Activated naive CD4-positive, alpha-beta T cell treated with Interleukin-2 at 50 U/mL for 16 hours (primary cell): Measurements from ENCODE around the gene MPP2.
"Not testable (repeated sequence)": the region's sequence is repeated elsewhere in the genome, so short reads cannot be mapped to it uniquely, and the experiment has no call there.

Experiments used
- DNase-seq: peaks from one replicate; pipeline ENCODE4 v3.0.0-alpha.2; 2020

The MPP2 gene

GRCh38 chr17:43900858-43901754 is 6.2 kb downstream of the MPP2 start:
- DNase-seq = no peak

GRCh38 chr17:43900183-43900857 is 7.0 kb downstream of the MPP2 start:
- peak; percentile 85 for DNase-seq

- DNase-seq = no peak
Observed at GRCh38 chr17:43898446-43898845, 8.9 kb downstream of the MPP2 start.

GRCh38 chr17:43897831-43898230 is 9.5 kb downstream of the MPP2 start:
- no peak for DNase-seq

GRCh38 chr17:43894494-43894893 is 12.8 kb downstream of the MPP2 start:
- DNase-seq = not testable (repeated sequence)

GRCh38 chr17:43892647-43892952 is 14.7 kb downstream of the MPP2 start:
- DNase-seq = no peak

- DNase-seq = no peak
Observed at GRCh38 chr17:43891851-43892646, 15.3 kb downstream of the MPP2 start.

- DNase-seq = no peak
Observed at GRCh38 chr17:43890240-43890639, 17.1 kb downstream of the MPP2 start.

GRCh38 chr17:43888548-43888947 is 18.8 kb downstream of the MPP2 start:
- DNase-seq = no peak

- no peak for DNase-seq
Observed at GRCh38 chr17:43882761-43883415, 24.4 kb downstream of the MPP2 start.

- DNase-seq = no peak
Observed at GRCh38 chr17:43881758-43882505, 25.4 kb downstream of the MPP2 start.

GRCh38 chr17:43881181-43881580 is 26.2 kb downstream of the MPP2 start:
- DNase-seq = no peak

- peak; percentile 49 for DNase-seq
Observed at GRCh38 chr17:43880420-43880991, 26.8 kb downstream of the MPP2 start.

GRCh38 chr17:43879723-43880419 is 27.5 kb downstream of the MPP2 start:
- no peak for DNase-seq

- peak; percentile 73 for DNase-seq
Observed at GRCh38 chr17:43878260-43879175, 28.8 kb downstream of the MPP2 start.

GRCh38 chr17:43877451-43878155 is 29.7 kb downstream of the MPP2 start:
- DNase-seq = no peak

GRCh38 chr17:43877031-43877430 is 30.3 kb downstream of the MPP2 start:
- no peak for DNase-seq

- no peak for DNase-seq
Observed at GRCh38 chr17:43875476-43876147, 31.7 kb downstream of the MPP2 start.

GRCh38 chr17:43874293-43874692 is 33.0 kb downstream of the MPP2 start:
- DNase-seq = no peak
